ENCODE data around the gene MYH7B. TPM values are rescaled to one million over a fixed set of nuclear protein-coding genes. Genes with fewer than 3 reads are reported as not detected.

Gene MYH7B
- total RNA-seq, 1 donor from 2014 or later: 1.2 TPM

GRCh38 chr20:34945315-34946077 is 10.2 kb upstream of the MYH7B start:
- no peaks in the 10 kb centered on the region for H3K4me1 Mint-ChIP-seq (ENCODE audit: unreplicated experiment)
- no peaks in the 10 kb centered on the region for H3K9me3 Mint-ChIP-seq
- no peak overlapping the region for H3K27ac Mint-ChIP-seq
- H3K4me3 Mint-ChIP-seq: no peak overlapping the region
- H3K27me3 Mint-ChIP-seq: no peaks in the 10 kb centered on the region
- no peak for TF ChIP-seq CTCF (conservative IDR thresholded peaks at IDR 0.05)
- DNase-seq (ENCODE audit: extremely low spot score, unreplicated experiment): no peak
- peaks cover 27% of the 10 kb centered on the region for H3K36me3 Mint-ChIP-seq

GRCh38 chr20:34946661-34947060 is 9.0 kb upstream of the MYH7B start:
- Mint-ChIP-seq H3K27me3 (no peaks in the 10 kb centered on the region), H3K36me3 (peaks cover 20% of the 10 kb centered on the region), H3K4me3 (no peak overlapping the region), H3K4me1 (ENCODE audit: unreplicated experiment) (peaks cover 6% of the 10 kb centered on the region), H3K9me3 (no peaks in the 10 kb centered on the region), H3K27ac (no peak overlapping the region)
- no peak for DNase-seq (ENCODE audit: extremely low spot score, unreplicated experiment)
- TF ChIP-seq CTCF (conservative IDR thresholded peaks at IDR 0.05): no peak

- H3K27me3 Mint-ChIP-seq: no peaks in the 10 kb centered on the region
- H3K36me3 Mint-ChIP-seq: peaks cover 17% of the 10 kb centered on the region
- no peaks in the 10 kb centered on the region for H3K9me3 Mint-ChIP-seq
- DNase-seq (ENCODE audit: extremely low spot score, unreplicated experiment): no peak
- peaks cover 10% of the 10 kb centered on the region for H3K4me1 Mint-ChIP-seq (ENCODE audit: unreplicated experiment)
- no peak overlapping the region for H3K4me3 Mint-ChIP-seq
- no peak for TF ChIP-seq CTCF (conservative IDR thresholded peaks at IDR 0.05)
- H3K27ac Mint-ChIP-seq: no peak overlapping the region
Measured at GRCh38 chr20:34947336-34947735, 8.3 kb upstream of the MYH7B start.

- no peak for DNase-seq (ENCODE audit: extremely low spot score, unreplicated experiment)
- Mint-ChIP-seq H3K36me3 (peaks cover 12% of the 10 kb centered on the region), H3K4me1 (ENCODE audit: unreplicated experiment) (peaks cover 16% of the 10 kb centered on the region), H3K9me3 (no peaks in the 10 kb centered on the region), H3K27ac (no peak overlapping the region), H3K4me3 (no peak overlapping the region), H3K27me3 (no peaks in the 10 kb centered on the region)
- TF ChIP-seq CTCF (conservative IDR thresholded peaks at IDR 0.05): no peak
Measured at GRCh38 chr20:34948030-34948429, 7.6 kb upstream of the MYH7B start.

GRCh38 chr20:34949120-34949519 is 6.5 kb upstream of the MYH7B start:
- no peaks in the 10 kb centered on the region for H3K9me3 Mint-ChIP-seq
- no peak for TF ChIP-seq CTCF (conservative IDR thresholded peaks at IDR 0.05)
- DNase-seq (ENCODE audit: extremely low spot score, unreplicated experiment): no peak
- peaks cover 5% of the 10 kb centered on the region for H3K36me3 Mint-ChIP-seq
- H3K27ac Mint-ChIP-seq: no peak overlapping the region
- H3K4me3 Mint-ChIP-seq: no peak overlapping the region
- no peaks in the 10 kb centered on the region for H3K27me3 Mint-ChIP-seq
- H3K4me1 Mint-ChIP-seq (ENCODE audit: unreplicated experiment): peaks cover 18% of the 10 kb centered on the region
